Stimulated activated CD4-positive, alpha-beta T cell treated with anti-CD3 and anti-CD28 coated beads, Interleukin-15, amount 100 ng/mL, for 24 hours (primary cell): Measurements from ENCODE around the gene FAM118A.
"Not testable (repeated sequence)": the region's sequence is repeated elsewhere in the genome, so short reads cannot be mapped to it uniquely, and the experiment has no call there.

Source experiments
- DNase-seq: peaks from one replicate; pipeline ENCODE4 v3.0.0-alpha.2; 2020

FAM118A gene

DNA sequence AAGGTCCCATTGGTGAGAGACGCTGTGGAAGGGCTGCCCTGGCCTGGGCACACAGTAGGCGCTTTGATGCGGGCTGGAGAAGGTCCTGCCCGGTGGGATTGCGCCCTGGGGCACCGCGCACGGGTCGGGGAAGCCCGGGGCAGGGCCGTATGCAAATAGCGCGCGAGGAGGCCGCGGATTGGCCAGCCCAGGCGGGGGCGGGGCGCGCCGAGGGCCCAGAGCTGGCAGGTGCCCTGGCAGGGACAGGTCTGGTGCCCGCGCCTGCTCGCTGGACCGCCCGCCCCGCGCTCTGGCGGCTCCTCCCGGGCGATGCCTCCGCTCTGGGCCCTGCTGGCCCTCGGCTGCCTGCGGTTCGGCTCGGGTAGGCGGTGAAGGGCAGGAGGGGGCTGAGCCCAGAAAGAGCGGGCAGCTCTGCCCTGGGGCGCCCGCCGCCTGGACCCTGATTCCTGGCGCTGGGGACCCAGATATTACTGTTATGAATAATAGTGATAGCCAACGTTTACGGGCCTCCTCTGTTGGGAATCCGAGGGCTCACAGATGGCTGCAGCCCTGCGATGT is 24.9 kb upstream of the FAM118A start, which contains the start of gene UPK3A:
Gene UPK3A, plus strand, starts transcription at position 245 of the 558 bp plus-strand sequence. Its CDS starts 65 bp downstream, at position 310.
- DNase-seq, result peak; percentile 74

- DNase-seq, result no peak
These were observed 24.3 kb upstream of the FAM118A start for GRCh38 chr22:45285263-45286058.

DNA sequence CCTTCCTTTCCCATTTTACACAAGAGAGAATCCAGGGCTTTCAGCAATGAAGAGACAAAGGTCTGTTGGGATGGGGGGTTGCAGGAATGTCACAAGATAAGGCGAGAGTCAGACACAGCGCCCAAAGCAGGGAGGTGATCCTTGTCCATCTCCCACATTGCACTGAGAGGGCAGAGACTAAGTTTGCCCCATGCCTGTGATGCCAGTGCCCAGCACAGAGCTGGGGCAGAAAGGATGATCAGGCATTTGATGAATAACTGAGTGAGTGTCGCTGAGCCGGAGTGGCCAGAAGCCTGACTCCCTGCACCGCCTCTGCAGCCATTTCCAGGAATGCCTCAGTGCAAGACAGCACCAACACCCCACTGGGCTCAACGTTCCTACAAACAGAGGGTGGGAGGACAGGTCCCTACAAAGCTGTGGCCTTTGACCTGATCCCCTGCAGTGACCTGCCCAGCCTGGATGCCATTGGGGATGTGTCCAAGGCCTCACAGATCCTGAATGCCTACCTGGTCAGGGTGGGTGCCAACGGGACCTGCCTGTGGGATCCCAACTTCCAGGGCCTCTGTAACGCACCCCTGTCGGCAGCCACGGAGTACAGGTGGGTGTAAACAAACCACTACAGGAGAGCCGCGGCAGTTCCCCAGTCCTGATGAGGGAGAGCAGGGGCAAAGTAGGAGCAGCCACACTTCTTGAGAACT is 22.7 kb upstream of the FAM118A start:
- DNase-seq, result no peak

- DNase-seq, result no peak
These were observed 19.3 kb upstream of the FAM118A start for GRCh38 chr22:45290410-45290936.

DNA sequence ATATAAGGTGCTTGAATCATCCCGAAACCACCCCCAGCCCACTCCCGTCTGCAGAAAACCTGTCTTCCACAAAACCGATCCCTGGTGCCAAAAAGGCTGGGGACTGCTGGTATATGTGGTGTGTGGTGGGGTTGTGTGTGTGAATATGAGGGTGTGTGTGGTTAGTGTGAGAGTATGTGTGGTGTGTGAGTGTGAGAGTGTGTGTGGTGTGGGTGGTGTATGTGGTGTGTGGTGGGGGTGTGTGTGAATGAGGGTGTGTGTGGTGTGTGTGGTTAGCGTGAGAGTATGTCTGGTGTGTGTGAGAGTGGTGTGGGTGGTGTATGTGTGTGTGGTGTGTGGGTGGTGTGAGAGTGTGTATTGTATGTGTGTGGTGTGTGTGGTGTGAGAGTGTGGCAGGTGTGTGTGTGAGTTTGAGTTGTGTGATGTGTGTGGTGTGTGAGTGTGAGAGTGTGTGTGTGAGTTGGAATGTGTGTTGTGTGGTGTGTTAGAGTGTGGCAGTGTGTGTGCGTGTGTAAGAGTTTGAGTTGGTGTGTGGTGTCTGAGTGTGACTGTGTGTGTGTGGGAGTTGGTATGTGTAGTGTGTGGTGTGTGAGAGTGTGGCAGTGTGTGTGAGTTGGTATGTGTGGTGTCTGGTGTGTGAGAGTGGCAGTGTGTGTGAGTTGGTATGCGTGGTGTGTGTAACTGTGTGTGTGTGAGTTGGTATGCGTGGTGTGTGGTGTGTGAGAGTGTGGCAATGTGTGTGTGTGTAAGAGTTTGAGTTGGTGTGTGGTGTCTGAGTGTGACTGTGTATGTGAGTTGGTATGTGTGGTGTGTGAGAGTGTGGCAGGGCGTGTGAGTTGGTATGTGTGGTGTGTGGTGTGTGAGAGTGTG is 18.4 kb upstream of the FAM118A start:
- DNase-seq, result no peak

DNA sequence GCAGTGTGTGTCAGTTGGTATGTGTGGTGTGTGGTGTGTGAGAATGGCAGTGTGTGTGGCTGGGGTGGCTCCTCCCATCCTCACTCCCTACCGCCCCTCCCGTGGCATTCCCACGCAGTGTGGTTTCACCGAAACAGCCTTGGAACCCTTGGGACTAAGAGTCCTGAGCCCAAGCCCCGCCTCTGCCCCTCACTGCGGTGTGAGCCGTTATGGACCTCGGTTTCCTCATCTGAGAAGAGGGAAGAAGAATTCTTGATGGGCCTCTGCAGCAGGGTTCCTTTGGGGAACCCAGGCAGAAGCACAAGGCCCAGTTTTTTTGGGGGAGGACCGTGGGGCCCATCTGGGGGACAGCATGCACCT is 17.8 kb upstream of the FAM118A start:
- no peak for DNase-seq

DNA sequence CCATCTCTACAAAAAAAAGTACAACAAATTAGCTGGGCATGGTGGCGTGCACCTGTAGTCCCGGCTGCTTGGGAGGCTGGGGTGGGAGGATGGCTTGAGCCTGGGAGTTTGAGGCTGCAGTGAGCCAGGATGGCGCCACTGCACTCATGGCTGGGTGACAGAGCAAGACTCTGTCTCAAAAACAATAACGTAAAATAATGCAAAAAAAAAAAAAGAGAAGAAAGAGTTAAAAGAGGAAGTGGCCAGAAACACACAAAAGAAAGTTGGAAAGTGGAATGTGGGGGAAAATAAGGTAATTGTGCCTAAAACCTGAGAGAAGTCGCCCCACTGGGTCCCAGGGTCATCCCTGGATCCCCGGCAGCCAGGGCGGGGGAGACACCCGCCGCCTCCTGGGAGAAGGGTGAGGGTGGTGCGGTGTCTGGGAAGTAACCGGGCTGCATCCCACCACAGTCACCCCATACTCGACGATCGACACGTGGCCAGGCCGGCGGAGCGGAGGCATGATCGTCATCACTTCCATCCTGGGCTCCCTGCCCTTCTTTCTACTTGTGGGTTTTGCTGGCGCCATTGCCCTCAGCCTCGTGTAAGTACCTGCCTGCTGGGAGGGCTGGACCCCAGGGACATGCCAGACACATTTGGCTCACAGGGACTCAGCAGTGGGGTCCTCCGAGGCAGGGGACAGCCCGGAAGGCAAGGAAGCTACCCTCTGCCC is 16.8 kb upstream of the FAM118A start:
- no peak for DNase-seq

GRCh38 chr22:45294030-45294429 is 15.7 kb upstream of the FAM118A start:
- no peak for DNase-seq

GRCh38 chr22:45295004-45295403 is 14.7 kb upstream of the FAM118A start:
- not testable (repeated sequence) for DNase-seq

DNA sequence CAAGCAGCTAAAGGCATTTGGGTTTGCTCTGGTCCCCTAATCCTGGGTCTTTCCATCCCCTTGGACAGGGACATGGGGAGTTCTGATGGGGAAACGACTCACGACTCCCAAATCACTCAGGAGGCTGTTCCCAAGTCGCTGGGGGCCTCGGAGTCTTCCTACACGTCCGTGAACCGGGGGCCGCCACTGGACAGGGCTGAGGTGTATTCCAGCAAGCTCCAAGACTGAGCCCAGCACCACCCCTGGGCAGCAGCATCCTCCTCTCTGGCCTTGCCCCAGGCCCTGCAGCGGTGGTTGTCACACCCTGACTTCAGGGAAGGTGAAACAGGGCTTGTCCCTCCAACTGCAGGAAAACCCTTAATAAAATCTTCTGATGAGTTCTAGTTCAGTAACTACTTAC is 14.2 kb upstream of the FAM118A start:
- no peak for DNase-seq

- DNase-seq, result no peak
These were observed 13.0 kb upstream of the FAM118A start for GRCh38 chr22:45296628-45297297.

GRCh38 chr22:45298934-45299505 is 10.7 kb upstream of the FAM118A start:
- DNase-seq, result no peak

GRCh38 chr22:45302751-45303150 is 7.0 kb upstream of the FAM118A start:
- no peak for DNase-seq

DNA sequence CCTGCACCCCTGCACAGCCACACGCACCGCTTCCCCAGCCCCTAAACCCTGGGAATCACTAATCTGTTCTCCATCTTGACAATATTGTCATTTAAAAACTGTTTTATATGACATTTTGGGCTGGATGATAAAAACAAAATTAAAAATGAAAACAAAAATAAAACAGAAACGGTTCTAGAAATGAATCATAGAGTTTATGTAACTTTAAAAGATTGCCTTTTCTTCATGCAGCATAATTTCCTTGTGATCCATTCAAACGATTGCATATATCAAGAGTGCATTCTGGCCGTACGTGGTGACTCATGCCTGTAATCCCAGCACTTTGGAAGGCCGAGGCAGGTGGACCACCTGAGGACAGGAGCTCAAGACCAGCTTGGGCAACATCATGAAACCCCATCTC is 6.6 kb upstream of the FAM118A start:
- DNase-seq, result no peak

DNA sequence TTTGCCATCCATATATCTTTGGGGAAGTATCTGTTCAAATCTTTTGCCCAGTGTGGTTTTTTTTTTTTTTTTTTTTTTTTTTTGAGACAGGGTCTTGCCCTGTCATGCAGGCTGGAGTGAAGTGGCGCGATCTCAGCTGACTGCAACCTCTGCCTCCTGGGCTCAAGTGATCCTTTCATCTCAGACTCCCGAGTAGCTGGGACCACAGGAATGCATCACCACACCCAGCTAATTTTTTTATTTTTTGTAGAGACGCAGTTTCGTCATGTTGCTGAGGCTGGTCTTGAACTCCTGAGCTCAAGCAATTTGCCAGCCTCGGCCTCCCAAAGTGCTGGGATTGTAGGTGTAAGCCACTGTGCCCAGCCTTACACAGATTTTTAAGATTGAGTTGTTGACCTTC is 4.8 kb upstream of the FAM118A start:
- no peak for DNase-seq

GRCh38 chr22:45305456-45306075 is 4.2 kb upstream of the FAM118A start:
- DNase-seq, result no peak

DNA sequence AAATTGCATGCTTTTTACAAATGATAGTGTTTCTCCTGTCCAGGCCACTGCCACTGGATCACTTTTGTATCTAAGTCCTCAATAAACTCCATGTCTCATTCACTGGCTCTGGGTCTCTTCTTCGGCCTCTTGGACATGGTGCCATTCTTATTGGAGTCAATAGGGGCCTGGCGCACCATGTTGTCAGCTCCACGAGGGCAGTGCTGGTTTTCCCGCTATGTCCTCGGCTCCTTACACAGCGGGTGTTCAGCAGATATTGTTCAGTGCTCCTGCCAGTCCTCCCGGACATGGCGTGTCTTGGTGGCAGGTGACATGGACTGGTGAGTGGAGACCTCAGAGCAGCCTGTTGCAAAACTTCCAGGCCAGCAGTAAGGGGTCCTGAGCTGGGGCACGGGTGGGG is 3.6 kb upstream of the FAM118A start:
- DNase-seq, result no peak

DNA sequence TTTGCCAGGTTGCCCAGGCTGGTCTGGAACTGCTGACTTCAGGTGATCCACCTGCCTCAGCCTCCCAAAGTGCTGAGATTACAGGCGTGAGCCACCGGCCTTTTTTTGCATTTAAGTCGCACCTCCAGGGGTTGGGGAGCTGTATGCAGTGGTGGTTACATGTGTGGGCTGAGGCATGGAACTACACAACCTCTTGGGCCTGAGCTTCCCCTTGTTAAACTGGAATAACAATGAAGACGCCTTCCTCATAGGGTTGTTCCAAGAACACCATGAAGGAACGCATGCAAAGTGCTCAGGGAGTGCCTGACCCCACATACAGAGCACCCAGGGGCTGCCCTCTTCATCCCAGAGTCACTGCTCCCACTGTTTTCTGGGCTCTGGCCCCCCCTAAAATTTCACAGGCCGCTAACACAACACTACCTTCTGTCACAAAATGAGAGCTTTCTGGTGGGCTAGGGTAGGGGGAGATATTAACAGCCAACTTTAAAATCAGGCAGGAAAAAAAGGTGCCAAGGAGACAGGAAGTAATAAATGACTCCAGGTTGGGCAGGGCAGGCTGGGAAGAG is 1.3 kb upstream of the FAM118A start:
- DNase-seq, result no peak

- DNase-seq, result peak; percentile 34
These were observed 745 bp upstream of the FAM118A start for GRCh38 chr22:45308957-45309421.

GRCh38 chr22:45310331-45310976 is 720 bp downstream of the FAM118A start:
- DNase-seq, result peak; percentile 42
